Measurements from ENCODE around the gene PLCL2.
A peak's percentile ranks its signal among the peaks of the same experiment; 100 is the strongest.

Gene PLCL2

GRCh38 chr3:16884748-16885592 is at the start of gene PLCL2:
PLCL2 (plus strand) TSS chr3:16884955; CDS start chr3:16885040, 85 bp downstream.
- peak; percentile 48 to 59 for DNase-seq (ENCODE audit: extremely low read depth in 1 of 2, low read depth in 1 of 2)

GRCh38 chr3:16836505-16837237 is 48.1 kb upstream of the PLCL2 start:
- no peak for DNase-seq (ENCODE audit: extremely low read depth in 1 of 2, low read depth in 1 of 2)

- DNase-seq (ENCODE audit: extremely low read depth in 1 of 2, low read depth in 1 of 2) = no peak
Measured at GRCh38 chr3:16837602-16838001, 47.2 kb upstream of the PLCL2 start.

DNA sequence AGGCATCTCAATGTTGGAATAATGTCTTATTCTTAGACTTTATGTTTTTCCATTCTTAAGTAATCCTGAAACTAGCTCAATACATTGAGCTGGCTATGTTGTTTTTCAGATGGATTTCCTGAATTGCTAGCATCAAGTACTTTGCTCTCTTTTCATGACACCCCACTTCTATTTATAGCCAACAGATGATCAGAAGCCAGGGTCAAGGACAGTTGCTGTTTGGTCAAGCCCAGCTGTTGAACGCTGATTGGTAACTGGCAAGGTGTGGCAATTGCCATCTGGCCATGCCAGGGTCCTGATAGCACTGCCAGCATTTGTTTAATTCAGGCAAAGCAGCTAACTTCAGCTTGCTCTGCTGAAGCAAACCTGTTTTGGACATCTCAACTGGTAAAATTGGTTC is 46.2 kb upstream of the PLCL2 start:
- no peak for DNase-seq (ENCODE audit: extremely low read depth in 1 of 2, low read depth in 1 of 2)

DNA sequence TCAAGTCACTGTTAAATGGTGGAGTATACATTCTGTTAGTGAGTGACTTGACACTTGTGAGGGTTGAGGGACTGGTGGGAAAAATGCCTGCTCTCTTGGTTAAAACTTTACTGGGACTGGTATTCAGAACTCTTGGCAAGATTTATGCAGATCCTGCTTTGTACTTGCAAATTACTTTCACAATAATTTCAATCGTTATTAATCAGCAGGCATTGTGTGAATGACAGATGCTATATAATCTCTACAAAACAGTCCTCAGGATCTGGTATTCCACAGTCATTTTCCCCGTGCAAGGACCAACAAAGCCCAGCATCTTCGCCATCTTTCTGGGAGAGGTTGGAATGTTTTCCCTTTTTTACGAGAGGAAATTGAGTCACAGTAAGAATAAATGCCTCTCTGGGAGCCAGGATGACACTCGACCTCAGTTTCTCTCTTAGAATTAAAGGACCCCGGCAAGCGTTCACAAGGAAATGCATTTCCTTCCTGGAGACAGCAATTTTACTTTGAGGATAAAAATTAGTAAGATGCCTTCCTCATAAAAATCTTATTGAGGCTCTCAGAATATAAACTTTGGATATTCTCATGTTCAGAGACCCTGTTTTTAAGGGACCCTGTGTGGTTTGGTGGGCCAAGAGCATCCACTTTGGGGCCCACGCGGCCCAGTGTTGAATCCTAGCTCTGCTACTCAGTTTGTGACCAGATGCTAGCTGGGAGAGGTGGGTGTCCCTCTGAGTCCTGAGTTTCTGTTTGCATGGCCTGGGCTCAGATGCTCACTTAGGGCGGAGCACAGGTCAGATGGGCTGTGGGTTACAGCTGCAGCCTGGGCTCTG is 45.3 kb upstream of the PLCL2 start:
- no peak for DNase-seq (ENCODE audit: extremely low read depth in 1 of 2, low read depth in 1 of 2)

GRCh38 chr3:16840101-16840424 is 44.7 kb upstream of the PLCL2 start:
- no peak for DNase-seq (ENCODE audit: extremely low read depth in 1 of 2, low read depth in 1 of 2)

- no peak for DNase-seq (ENCODE audit: extremely low read depth in 1 of 2, low read depth in 1 of 2)
Measured at GRCh38 chr3:16841041-16841753, 43.6 kb upstream of the PLCL2 start.

DNA sequence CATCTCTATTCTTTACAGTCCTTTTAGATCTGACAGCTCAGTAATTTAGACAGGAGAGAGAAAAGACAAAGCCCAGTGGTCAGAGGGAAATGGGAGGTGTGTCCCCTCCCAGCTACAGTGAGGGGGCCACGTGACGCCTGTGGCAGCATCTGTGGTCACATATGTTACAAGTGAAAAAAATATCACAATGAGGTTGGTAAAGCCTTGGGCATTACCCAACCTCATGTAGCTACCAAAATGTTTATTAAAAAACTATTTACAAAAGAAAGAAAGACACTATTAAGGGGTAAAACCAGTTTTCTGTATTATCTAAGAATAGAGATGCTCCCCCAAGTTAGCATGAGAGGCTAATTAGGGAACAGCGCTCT is 42.9 kb upstream of the PLCL2 start:
- DNase-seq (ENCODE audit: extremely low read depth in 1 of 2, low read depth in 1 of 2) = peak in 1 of 2 donors; percentile 24

DNA sequence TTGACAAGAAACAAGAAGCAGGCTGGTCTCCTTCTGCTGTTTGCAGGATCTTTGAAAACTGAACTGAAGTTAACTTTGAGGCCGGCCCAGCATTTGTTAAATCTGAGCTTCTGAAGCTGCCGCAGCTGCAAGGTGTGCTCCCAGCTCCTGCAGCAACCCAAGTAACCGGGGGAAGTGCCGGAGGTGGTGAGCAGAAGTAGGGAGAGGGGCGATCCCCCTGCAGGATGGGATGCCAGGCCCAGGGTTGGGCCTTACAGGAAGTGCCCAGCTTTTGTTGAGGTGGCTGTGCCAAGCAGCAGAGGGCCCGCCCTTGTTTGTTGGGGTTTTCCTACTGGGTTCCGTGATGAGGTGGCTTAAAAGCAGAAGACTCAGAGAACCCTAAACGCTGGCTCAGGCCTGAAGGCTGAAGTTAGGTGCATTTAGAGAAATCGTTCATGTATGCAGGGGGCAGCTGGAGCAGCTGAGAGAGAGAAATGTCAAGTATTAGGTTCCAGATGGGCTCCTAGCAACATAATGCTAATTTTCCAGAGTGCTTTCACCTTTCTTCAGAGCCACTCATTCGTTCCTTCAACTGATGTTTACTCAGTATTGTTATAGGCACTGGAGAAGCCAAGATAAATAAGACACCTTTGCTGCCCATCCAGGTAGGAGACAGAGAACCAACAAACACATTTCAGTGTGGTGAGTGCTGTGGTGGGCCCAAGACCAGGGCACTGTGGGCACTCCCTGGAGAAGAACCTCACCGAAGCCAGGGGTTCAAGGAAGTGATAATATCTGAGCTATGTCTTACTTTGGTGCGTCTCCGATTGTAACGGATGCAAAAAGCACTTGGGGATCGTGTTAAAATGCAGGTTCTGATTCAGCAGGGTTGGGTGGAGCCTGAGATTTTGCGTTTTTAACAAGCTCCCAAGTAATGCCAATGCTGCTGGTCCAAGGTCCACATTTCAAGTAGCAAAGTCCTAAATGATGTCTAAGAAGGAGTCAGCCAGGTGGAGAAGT is 42.2 kb upstream of the PLCL2 start:
- peak; percentile 46 to 48 for DNase-seq (ENCODE audit: extremely low read depth in 1 of 2, low read depth in 1 of 2)

GRCh38 chr3:16844222-16844621 is 40.5 kb upstream of the PLCL2 start:
- DNase-seq (ENCODE audit: extremely low read depth in 1 of 2, low read depth in 1 of 2) = no peak

DNA sequence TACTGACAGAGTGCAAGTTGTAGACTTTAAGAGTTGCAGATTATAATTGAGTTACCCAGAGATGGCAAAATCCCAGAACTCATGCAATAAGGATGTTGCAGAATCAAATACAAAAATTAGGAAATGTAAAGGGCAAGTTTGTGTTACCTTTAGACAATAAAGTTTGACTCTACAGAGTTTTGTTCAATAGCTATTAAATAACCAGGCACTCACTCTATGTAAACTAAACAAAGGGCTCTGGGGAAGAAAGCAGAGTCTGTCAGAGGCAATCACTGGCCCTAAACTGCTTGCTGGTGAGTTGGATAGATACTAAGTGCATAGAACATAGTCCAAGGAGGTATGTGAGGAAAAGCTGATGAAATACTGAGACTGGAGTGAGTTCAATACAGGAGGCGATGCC is 40.0 kb upstream of the PLCL2 start:
- DNase-seq (ENCODE audit: extremely low read depth in 1 of 2, low read depth in 1 of 2) = no peak

DNA sequence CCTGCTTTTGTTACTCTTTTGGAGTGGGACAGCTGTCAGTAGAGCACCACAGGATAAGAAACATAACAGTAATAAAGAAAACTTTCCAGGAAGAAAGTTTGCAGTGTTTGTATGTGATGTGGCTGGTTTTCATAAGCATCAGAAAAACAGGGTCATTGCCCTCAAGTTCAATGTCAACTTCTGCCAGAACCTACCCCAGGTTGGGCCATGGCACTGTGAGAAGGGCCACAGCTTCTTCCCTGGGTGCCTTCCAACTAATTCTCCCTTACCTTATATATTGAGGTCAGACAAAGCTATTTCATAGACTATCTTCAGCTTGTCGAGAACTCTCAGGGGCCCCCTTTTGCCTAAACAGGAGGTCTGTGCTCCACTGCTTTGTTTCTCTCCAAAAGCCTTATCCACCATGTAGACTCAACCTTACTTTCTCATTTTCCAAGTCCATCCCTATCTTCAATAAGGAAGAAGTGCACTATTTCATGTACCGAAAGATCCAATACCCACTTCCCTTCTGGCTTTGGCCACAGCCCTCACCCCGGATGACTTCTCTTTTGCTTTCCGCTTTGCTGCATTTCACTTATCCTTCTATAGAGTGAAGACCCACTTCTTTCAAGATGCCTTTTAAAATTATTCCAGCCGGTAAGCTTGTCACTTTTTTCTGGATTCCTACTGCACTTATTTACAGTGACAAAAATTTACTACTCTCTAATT is 38.2 kb upstream of the PLCL2 start:
- no peak for DNase-seq (ENCODE audit: extremely low read depth in 1 of 2, low read depth in 1 of 2)

DNA sequence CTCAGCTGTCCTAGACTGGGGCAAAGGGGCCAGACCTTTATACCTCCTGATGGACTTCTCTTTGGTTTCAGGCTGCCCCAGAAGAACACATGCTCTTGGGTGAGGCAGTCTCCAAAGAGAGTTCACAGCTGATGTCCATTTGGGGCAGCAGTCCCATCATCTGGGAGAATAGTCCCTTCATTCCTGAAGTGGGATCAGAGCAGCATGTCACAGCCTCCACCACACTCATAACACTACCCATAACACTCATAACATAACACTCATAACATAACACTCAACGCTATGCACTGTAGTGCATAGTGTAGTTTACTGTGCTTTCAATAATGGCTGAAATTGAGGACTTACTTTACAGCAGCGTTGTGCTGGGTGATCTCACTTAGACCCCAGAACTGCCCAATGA is 36.7 kb upstream of the PLCL2 start:
- DNase-seq (ENCODE audit: extremely low read depth in 1 of 2, low read depth in 1 of 2) = no peak

DNA sequence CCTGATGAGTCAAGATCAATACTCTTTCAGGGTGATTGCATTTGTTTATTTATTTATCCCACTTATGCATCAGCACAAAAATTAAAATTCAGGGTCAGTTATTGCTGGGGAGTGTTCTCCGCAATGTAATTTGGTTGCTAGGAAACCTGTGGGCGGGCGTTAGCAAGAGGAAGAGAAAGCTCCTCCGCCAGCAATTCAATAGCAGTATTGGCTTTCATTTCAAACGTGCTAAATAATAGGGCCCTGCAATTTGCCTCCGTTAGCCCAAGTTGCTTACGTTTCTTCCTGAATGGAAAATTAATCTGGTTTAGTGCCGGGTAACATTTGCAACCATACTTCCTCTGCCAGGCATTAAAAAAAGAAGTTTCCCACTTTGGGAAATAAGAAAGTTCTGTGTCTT is 35.5 kb upstream of the PLCL2 start:
- DNase-seq (ENCODE audit: extremely low read depth in 1 of 2, low read depth in 1 of 2) = peak; percentile 25 to 47

DNA sequence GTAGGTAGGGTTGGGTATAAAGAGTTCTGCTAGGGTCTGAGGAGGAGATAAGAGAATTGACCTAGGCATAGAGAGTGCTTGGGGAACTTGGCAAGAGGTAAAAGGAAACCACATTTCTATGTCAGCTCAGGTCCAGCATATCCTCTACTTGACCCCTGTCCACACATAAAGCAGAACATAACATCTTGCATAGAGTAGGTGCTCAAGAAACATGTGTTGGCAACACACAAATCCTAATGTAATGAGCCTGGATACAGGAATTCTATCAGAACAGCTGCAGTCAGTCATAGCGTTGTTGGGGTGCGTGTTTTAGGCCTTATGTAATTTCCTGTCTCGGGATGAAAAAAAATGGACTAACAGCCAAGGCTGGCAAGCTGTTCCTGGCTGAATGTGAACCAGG is 35.0 kb upstream of the PLCL2 start:
- no peak for DNase-seq (ENCODE audit: extremely low read depth in 1 of 2, low read depth in 1 of 2)

DNA sequence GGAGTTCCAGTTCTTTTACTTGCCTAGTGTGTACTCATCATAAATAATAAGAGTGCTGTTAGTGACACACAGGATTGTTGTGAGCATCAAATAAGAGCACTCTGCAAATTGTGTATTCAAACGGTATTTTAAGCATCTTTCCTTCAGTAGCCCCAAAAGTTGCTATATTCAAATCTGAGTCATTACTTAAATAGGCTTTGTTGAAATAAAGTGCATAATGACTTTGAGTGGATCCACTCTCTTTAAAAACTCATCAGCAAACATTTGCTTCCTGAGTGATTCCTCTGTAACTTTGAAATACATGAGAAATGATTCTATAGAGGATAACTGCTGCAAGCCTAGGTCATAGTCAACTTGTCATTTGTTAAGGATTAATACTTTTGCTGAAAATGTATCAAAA is 29.3 kb upstream of the PLCL2 start:
- no peak for DNase-seq (ENCODE audit: extremely low read depth in 1 of 2, low read depth in 1 of 2)

DNA sequence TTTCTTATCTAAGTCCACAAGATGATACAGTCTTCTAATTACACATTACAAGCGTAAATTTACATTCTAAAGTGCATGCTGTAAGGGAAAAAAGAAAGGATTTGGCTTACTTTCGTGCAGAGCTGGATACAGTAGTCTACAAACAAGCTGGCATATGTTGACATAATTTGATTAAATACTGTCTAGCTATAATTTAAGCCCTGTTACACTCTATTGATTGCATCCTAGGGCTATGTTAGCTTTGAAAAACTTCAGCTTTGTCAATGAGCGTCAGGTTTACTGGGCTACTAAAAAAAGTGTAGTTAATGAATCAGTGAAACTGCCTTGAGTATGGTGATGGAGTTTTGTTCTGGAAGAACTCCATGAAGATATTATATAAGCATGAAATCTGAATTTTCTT is 24.5 kb upstream of the PLCL2 start:
- DNase-seq (ENCODE audit: extremely low read depth in 1 of 2, low read depth in 1 of 2) = no peak

DNA sequence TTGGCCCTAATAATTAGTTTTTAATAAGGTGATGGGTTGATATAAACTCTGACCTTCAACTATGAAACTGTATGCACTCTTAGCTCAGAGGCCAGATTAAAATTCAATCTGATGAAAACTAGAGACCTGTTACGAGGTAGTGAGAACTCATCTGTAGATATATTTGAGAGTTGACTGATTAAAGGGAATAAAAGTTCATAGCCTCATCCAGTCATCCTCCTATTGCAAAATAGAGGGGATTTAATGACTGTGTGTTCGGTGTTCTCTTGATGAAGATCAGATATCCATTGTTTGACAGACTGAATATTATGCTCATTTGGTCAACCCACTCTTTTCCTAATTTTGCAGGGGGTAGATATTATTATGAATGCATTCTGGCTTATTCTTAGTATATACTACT is 23.3 kb upstream of the PLCL2 start:
- DNase-seq (ENCODE audit: extremely low read depth in 1 of 2, low read depth in 1 of 2) = no peak

All from activated CD8-positive, alpha-beta memory T cell treated with anti-CD3 and anti-CD28 coated beads for 1 hour (primary cell).